ENCODE data around the gene SRSF9.

DNA sequence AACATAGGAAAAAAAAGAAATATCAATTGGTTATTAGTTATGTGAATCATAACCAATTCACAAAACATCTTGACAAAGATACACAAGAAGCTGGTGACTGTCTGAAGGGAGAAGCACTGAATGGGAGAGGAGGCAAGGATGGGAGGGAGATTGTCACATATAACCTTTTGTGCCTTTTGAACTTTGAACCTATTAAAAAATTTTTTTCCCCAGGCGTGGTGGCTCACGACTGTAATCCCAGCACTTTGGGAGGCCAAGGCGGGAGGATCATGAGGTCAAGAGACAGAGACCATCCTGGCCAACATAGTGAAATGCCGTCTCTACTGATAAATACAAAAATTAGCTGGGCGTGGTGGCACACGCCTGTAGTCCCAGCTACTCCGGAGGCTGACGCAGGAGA, 39.0 kb upstream of the SRSF9 start:
- TF ChIP-seq, protein P1, sequence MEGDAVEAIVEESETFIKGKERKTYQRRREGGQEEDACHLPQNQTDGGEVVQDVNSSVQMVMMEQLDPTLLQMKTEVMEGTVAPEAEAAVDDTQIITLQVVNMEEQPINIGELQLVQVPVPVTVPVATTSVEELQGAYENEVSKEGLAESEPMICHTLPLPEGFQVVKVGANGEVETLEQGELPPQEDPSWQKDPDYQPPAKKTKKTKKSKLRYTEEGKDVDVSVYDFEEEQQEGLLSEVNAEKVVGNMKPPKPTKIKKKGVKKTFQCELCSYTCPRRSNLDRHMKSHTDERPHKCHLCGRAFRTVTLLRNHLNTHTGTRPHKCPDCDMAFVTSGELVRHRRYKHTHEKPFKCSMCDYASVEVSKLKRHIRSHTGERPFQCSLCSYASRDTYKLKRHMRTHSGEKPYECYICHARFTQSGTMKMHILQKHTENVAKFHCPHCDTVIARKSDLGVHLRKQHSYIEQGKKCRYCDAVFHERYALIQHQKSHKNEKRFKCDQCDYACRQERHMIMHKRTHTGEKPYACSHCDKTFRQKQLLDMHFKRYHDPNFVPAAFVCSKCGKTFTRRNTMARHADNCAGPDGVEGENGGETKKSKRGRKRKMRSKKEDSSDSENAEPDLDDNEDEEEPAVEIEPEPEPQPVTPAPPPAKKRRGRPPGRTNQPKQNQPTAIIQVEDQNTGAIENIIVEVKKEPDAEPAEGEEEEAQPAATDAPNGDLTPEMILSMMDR (conservative IDR thresholded peaks at IDR 0.05): no peak
- no peak for TF ChIP-seq ZFX (IDR thresholded peaks at IDR 0.05)

Data from C4-2B (cell line).